Measurements from ENCODE around the gene KIF3C.
"Not testable (repeated sequence)": the region's sequence is repeated elsewhere in the genome, so short reads cannot be mapped to it uniquely, and the experiment has no call there.

Gene KIF3C

DNA sequence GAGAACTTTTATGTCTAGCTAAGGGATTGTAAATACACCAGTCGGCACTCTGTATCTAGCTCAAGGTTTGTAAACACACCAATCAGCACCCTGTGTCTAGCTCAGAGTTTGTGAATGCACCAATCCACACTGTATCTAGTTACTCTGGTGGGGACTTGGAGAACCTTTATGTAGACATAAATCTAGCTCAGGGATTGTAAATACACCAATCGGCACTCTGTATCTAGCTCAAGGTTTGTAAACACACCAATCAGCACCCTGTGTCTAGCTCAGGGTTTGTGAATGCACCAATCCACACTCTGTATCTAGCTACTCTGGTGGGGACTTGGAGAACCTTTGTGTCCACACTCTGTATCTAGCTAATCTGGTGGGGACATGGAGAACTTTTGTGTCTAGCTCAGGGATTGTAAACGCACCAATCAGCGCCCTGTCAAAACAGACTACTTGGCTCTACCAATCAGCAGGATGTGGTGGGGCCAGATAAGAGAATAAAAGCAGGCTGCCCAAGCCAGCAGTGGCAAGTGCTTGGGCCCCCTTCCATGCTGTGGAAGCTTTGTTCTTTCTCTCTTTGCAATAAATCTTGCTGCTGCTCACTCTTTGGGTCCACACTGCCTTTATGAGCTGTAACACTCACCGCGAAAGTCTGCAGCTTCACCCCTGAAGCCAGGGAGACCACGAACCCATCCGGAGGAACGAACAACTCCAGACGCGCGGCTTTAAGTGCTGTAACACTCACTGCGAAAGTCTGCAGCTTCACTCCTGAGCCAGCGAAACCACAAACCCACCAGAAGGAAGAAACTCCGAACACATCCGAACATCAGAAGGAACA lies 66.1 kb downstream of the KIF3C start:
- not testable (repeated sequence) for DNase-seq (ENCODE audit: low read depth)

DNA sequence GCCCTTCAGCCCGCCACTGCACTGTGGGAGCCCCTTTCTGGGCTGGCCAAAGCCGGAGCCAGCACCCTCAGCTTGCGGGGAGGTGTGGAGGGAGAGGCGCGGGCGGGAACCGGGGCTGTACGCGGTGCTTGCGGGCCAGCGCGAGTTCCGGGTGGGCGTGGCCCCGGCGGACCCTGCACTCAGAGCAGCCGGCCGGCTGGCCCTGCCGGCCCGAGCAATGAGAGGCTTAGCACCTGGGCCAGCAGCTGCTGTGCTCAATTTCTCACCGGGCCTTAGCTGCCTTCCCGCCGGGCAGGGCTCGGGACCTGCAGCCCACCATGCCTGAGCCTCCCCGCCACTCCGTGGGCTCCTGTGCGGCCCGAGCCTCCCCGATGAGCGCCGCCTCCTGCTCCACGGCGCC lies 66.9 kb downstream of the KIF3C start:
- not testable (repeated sequence) for DNase-seq (ENCODE audit: low read depth)

DNA sequence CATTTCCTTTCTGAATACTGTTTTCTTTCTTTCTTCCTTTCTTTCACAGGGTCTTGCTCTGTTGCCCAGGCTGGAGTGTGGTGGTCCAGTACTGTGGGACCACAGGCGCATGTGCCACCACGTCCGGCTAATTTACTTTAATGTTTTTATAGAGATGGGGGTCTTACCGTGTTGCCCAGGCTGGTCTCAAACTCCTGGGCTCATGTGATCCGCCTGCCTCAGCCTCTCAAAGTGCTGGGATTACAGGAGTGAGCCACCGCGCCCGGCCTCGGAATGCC lies 68.7 kb downstream of the KIF3C start:
- DNase-seq (ENCODE audit: low read depth) = not testable (repeated sequence)

DNA sequence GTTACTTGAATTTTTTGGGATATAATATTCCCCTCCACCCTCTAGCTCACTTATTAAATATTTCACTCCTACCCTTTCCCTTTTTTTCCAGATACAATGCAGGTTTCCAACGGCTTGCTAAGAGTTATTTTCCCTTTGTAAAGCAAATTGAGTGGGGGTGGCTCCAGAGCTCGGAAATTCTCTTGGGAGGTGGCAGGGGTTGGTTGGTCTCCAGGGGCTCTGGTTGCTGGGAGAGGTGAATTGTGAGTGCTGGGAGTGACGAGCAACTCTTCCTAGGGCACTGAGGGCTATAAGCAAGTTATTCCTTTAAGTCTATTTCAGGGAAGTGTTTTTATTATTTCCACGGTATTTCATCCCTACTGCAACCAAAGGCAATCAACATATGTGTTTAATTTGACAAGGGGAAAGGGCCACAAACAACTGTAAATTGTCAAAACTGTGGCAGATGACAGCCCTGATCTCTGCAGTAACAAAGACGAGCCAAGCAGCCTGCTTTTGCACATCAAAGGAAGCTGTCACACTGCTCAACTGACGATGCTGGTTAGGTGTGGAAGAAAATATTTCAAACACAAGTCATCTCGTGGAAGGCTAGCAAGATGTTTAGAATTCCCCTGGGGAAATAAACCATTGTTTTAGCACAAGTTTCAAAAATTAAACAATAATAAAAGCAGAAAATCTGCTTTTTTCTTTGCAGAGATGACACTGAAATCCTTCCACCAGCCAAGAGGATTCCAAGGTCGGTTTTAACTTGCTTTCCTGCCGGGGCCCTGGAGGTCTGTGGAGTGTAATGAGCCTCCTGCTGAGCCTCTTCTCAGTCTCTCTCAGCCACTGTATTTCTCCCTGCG lies 69.2 kb downstream of the KIF3C start:
- no peak for DNase-seq (ENCODE audit: low read depth)

DNA sequence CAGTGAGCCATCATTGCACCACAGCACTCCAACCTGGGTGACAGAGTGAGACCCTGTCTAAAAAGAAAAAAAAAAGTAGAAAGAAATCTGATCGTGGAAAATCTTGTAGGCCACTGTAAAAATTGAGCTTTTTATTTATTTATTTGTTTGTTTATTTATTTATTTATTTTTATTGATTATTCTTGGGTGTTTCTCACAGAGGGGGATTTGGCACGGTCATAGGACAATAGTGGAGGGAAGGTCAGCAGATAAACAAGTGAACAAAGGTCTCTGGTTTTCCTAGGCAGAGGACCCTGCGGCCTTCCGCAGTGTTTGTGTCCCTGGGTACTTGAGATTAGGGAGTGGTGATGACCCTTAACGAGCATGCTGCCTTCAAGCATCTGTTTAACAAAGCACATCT lies 72.7 kb downstream of the KIF3C start:
- DNase-seq (ENCODE audit: low read depth) = not testable (repeated sequence)

DNA sequence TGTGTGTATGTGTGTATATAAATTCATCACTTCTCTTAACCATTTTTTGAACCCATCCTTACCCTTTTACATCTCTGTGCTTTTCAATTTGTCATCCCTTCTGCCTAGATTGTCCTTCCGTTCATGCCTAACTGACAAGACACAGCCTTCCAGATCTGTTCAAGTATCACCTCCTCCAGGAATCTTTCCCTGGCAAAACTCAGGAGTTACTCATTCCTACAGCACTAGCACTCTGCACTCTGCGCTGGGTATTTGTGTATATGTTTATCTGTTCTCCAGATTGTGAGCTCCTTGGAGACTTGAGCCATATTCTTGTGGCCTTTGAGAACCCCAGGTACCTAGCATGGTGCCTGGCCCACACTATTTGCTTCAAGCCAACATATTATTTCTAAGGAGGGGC lies 77.2 kb downstream of the KIF3C start:
- DNase-seq (ENCODE audit: low read depth) = no peak

DNA sequence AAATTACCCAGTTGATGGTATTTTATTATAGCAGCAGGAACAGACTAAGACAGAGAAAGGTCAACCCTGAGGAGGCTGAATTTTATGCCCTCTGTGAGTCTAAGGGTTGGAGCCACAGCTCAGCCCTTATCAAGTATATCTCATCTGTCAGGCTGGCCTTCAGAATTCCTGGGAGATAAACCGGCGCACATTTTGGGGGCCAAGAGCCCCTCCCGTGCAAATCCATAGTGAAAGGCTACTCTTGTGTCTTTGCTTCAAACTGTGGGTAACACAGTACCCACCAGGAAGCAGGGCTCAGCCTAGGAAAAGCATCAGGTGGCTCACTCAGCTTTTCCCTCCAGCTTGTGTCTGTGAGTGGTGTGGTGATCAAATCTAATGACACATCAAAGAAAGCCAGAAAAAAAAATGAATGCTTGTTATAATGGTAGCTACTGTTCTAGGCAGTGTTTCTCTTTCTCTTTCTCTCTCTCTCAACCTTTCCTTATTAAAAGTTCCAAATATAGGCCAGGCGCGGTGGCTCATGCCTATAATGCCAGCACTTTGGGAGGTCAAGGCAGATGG lies 79.0 kb downstream of the KIF3C start:
- DNase-seq (ENCODE audit: low read depth) = no peak

DNA sequence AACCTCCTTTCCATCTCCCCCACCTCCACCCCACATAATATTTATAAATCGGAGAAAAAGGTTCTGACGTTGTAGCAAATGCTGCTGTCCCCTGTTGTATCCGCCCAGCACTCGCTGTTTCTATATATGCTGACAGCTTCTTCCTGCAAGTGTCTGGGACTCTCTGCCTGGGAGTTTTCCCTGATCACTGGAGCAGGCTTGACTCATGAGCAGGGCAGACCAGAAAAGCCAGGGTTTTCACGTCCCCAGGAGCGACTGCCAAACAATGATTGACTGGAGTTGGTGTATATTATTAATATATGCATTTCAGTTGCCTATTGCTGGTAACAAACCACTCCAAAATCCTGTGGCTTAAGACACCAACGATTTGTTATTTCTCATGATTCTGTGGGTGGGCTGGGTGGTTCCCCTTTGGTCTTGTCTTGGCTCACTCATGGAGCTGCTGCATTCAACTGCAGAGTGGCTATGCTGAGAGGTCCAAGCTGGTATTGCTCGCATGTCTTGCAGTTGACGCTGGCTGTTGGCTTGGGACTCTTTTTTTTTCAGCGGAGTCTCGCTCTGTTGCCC lies 82.8 kb downstream of the KIF3C start:
- DNase-seq (ENCODE audit: low read depth) = no peak

DNA sequence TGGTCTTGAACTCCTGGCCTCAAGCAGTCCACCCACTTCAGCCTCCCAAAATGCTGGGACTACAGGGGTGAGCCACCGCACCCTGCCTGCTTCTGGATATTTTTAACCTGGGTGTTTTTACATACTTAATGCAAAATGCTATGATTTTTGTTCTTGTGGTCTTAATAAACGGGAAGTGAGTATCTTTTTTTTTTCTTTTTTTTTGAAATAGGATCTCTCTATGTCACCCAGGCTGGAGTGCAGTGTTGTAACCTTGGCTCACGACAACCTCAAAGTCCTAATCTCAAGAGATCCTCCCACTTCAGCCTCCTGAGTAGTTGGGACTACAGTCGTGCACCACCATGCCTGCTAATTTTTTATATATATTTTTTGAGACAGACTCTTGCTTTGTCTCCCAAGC lies 84.8 kb downstream of the KIF3C start:
- DNase-seq (ENCODE audit: low read depth) = no peak

DNA sequence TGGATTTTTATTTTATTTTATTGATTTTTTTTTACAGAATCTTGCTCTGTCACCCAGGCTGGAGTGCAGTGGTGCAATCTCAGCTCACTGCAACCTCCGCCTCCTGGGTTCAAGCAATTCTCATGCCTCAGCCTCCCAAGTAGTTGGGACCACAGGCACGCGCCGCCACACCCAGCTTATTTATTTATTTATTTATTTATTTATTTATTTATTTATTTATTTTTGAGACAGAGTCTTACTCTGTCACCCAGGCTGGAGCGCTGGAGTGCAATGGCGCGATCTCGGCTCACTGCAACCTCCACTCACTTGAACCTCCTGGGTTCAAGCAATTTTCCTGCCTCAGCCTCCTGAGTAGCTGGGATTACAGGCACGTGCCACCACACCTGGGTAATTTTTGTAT lies 86.0 kb downstream of the KIF3C start:
- DNase-seq (ENCODE audit: low read depth) = not testable (repeated sequence)

DNA sequence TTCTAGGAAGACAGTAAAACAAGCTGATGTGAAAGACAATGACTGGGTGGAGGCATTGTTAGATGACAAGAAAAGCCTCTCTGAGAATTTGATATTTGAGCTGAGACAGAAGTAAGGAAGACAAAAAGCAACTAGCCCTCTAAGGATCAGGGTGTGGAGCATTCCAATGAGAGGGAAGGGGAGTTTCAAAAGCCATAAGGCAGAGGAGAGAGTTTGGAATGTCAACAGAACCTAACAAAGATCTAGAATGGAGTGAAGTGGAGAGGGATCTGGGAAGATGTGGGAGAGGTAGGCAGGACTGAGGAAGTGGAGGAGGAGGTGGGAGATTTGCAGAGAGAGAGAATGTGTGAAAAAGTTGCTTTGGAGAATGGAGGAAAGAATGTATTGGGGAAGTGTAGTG lies 86.7 kb downstream of the KIF3C start:
- no peak for DNase-seq (ENCODE audit: low read depth)

DNA sequence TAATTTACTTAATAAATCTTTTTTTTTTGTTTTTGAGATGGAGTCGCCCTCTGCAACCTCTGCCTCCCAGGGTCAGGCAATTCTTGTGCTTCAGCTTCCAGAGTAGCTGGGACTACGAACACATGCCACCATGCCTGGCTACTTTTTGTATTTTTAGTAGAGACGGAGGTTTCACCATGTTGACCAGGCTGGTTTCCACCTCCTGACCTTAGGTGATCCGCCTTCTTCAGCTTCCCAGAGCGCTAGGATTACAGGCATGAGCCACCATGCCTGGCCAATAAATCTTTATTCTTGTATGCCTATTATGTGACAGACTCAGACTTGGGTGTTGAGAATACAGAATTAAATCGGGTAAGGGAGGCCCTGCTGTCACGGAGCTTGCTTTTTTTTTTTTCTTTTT lies 87.3 kb downstream of the KIF3C start:
- DNase-seq (ENCODE audit: low read depth) = no peak

DNA sequence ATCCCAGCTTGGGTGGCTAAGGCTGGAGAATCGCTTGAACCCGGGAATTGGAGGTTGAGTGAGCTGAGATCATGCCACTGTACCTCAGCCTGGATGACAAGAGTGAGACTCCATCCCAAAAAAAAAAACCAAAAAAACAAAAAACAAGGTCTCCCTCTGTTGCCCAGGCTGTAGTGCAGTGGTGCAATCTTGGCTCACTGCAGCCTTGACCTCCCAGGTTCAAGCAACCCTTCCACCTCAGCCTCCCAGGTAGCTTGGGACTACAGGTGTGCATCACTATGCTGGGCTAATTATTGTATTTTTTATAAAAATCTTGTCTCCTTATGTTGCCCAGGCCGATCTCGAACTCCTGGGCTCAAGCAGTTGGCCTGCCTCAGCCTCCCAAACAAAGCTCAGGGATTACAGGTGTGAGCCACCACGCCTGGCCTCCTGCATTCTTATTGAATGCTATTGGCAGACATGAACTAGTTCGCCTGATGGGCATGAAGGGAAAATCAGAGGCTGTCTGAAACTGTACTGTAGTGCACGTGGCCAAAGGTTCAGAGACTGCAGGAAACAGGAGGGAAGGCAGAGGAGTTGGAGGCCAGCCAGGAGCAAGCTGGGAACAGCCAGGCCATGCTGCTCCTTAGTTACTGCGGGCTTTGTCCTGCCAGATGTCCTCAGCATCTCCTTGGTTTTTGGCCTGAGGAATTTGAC lies 88.0 kb downstream of the KIF3C start:
- DNase-seq (ENCODE audit: low read depth) = no peak

DNA sequence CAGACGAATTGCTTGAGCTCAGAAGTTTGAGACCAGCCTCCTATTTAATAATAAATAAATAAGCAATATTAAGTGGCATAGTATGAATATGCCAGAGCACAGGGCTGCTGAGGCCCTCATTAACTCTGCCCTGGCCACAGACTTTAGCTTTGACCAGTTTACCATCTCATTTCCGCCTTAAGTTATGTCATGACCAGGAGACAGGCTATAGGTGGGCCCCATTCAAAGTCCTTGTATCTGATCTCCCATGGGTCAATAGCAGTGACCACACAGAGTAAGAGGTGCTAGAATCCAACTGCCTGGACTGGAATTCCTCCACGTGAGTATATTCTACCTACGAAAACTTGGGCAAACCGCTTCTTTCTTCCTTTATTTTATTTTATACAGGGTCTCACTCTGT lies 90.6 kb downstream of the KIF3C start:
- no peak for DNase-seq (ENCODE audit: low read depth)

DNA sequence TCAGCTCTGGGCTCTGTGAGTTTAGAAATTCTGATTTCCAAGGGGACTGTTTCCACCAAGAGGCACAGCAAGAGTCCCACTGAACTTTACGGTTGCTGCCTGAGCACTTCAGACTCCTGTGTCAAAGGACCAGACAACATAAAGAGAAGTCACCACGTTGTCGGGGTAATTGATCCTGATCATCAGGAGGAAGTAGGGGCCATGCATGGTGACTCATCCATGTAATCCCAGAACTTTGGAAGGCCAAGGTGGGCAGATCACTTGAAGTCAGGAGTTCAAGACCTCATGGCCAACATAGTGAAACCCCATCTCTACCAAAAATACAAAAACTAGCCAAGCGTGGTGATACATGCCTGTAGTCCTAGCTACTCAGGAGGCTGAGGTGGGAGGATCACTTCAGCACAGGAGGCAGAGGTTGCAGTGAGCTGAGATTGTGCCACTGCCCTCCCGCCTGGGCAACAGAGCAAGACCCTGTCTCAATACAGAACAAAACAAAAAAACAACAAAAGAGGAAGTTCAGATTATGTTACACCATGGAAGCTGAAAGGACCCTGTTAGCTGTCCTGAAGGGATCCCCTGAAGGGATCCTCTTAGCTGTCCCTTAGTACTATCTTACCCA lies 94.6 kb downstream of the KIF3C start:
- no peak for DNase-seq (ENCODE audit: low read depth)

DNA sequence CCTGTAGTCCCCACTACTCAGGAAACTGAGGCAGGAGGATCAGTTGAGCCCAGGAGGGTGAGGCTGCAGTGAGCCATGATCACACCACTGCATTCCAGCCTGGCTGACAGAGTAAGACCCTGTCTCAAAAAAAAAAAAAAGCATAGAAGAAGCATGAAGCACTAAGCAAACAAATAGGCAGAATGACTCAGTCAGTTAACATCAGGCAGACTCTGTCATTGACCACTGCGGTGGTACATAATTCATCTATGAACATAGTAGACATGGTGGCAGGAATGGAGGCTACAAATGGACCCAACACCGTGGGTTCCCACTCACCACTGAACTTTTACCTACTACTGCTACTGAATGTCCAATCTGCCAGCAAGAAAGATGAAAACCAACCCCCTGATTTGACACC lies 96.4 kb downstream of the KIF3C start:
- peak; percentile 67 for DNase-seq (ENCODE audit: low read depth)

DNA sequence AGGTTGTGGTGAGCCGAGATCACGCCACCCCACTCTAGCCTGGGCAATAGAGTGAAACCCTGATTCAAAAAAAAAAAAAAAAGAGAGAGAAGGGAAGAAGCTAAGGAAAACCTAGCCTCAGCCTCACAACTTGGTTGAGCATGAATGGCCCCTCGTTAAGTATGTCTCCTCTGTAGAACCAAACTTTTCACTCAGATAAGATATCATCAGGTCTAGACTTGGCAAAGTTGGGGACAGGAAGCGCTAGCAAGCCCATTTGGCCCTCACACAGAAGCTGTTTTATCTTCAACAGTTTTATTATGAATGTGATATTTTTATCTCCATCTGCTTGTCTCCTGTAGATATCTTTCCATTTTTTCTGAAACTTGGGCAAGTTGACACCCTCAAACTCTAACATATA lies 100.5 kb downstream of the KIF3C start:
- DNase-seq (ENCODE audit: low read depth) = no peak

DNA sequence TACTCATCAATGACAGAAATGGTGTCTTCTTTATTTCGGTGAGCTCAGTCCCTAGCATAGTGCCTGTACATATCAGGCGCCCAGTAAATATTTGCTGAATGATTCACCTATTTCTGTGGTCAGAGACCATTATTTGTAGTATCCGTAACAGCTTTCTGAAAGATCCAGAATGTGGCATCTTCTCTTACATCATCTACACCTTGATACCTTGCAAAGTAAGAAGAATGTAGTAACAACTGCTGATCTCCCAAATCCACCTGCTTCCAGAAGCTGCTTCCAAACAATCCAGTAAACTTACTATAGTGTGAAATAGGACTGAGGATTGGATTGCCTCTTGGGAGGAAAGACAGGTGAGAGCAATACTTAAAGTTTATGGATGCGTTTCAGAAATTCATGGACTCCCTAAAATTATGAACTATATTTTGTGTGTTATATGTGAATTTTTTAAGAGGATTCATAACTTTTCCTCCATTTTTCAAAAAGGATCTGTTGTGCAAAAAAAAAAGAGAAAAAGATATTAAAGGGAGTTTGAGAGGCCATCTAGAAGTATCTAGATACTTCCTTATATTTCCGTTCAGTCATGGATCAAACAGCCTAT lies 103.1 kb downstream of the KIF3C start:
- DNase-seq (ENCODE audit: low read depth) = no peak

DNA sequence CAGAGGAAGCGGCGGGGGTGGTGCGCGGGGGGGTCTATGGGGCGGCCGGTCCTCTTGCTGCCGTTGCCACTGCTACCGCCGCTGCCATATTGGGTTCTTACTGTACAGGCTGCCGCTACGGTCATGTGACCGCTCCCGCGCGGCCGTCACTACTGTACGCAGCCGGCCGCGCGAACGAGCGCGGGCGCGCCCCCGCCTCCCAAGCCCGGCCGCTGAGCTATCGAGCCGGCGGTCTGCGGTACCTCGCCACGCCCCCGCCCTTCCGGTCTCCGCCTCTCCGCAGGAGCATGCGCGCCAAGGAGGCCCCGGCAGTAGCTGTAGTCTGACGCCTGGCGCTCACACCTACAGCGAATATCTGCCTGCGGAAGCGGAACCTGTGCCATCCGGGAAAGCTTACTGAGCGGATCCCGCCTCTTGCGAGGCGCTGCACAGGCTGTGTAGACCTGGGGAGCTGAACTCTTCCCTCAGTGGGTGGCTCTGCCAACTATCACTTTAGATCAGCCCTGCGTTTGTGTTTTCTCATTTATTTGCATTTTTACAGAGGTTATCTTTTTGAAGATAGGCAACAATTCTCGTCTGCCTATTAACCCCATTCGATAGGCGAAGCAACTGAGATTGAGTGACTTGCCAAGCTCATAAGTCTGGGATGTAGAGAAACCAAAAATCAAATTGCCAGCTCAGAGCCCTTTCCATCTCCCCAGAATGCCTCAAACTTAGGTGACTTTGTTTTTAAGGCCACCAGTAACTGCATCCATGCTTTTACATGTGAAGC lies 103.8 kb downstream of the KIF3C start, which contains the start of gene ASXL2:
Gene ASXL2, minus strand, starts transcription at position 127 of the 772 bp plus-strand sequence. CDS start 265 bp downstream, outside the sequence.
- peak; percentile 92 for DNase-seq (ENCODE audit: low read depth)
